Activated CD4-positive, alpha-beta T cell treated with anti-CD3 and anti-CD28 coated beads for 36 hours (primary cell): ENCODE results near the gene ISL2. TPM values are rescaled to one million over a fixed set of nuclear protein-coding genes. Genes with fewer than 3 reads are reported as not detected.
"Not testable (repeated sequence)": the region's sequence is repeated elsewhere in the genome, so short reads cannot be mapped to it uniquely, and the experiment has no call there.

Experiments used
- ATAC-seq: fragments of 200-7000 bp; cut with Tn5 transposase; one replicate; pipeline ENCODE4 v1.10.0; 2021; ENCODE audit warnings: mild to moderate bottlenecking, moderate library complexity
- CTCF ChIA-PET: fragments of 350-600 bp; sonication (Branson Sonifier 250); formaldehyde crosslinking; loops from one replicate; lab custom pipeline; 2021; ENCODE audit warnings: antibody characterized with exemption; lab: Charles Lee
- POLR2A ChIA-PET: fragments of 350-600 bp; sonication (Branson Sonifier 250); formaldehyde crosslinking; loops from one replicate; lab custom pipeline; 2021; ENCODE audit warnings: antibody characterized with exemption, inconsistent platforms; lab: Charles Lee
- DNase-seq: peaks from one replicate; pipeline ENCODE4 v3.0.0-alpha.2; 2020
- H3K27ac Mint-ChIP-seq: one replicate; pipeline ENCODE4 v1.8.0; 2021; ENCODE audit warnings: mixed read lengths
- H3K27me3 Mint-ChIP-seq: one replicate; pipeline ENCODE4 v1.8.0; 2021; ENCODE audit warnings: mixed read lengths
- H3K36me3 Mint-ChIP-seq: one replicate; pipeline ENCODE4 v1.8.0; 2021; ENCODE audit warnings: low read depth, mixed read lengths
- H3K4me1 Mint-ChIP-seq: one replicate; pipeline ENCODE4 v1.8.0; 2021; ENCODE audit warnings: mixed read lengths
- H3K4me3 Mint-ChIP-seq: one replicate; pipeline ENCODE4 v1.8.0; 2021; ENCODE audit warnings: mild to moderate bottlenecking, moderate library complexity, mixed read lengths
- H3K9me3 Mint-ChIP-seq: one replicate; pipeline ENCODE4 v1.8.0; 2021; ENCODE audit warnings: low read depth, mixed read lengths
- intact Hi-C, 2 experiments: fragments of 100-400 bp; cut with DNase I in 1 of 2; cut with micrococcal nuclease in 1 of 2; formaldehyde crosslinking; loops; one replicate each; pipeline versions ENCODE4 v1.14.2 to v1.15.1; 2022 to 2024; cut with DNase I, micrococcal nuclease
- total RNA-seq, 2 experiments: library from RNA; stranded (reverse); gene quantifications; one replicate each; pipeline ENCODE4 v1.2.3, GENCODE V29; 2021

ISL2 gene
- total RNA-seq, 2 experiments from 2014 or later, result 0.25 TPM; not detected in 1

DNA sequence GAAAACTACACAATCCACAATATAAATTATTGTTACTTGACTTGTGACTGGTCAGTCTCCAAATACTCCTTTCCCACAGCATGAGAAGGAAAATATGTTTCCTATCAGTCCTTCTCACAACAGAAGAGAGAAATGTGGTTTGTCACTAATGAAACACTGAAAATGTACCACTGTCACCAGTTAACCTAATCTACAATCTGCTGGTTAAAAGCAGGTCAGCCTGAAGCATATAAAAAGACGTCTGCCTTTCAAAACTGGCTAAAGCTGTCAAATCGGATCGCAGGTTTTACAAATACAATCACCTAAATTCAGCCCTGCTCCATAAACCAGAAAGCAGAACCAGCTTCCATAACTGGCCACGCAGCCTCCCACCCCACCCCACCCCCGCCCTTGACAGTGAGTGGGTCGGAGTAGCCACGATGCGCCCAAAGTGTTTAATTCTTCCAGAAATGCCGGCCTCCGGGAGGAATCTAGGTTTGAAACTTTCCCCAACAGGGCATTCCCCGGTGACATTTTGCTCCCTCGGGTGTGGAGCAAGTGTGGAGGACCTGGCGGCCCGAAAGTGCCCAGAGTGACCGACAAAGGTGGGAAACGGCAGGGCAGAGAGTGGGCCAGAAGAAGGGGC, 26.0 kb upstream of the ISL2 start:
- ATAC-seq, result peak; percentile 15
- H3K4me1 Mint-ChIP-seq, result peaks cover 32% of the 10 kb centered on the region
- no peaks in the 10 kb centered on the region for H3K9me3 Mint-ChIP-seq
- intact Hi-C loops, result loop anchor here in 1 of 2 experiments (1.0 to 5.0 kb wide), 5 partner anchors 24 to 1110 kb away; partner anchors contain the start of genes HMG20A, ISL2, PEAK1 and SCAPER
- CTCF ChIA-PET, result no interaction called here
- H3K36me3 Mint-ChIP-seq, result peaks cover 5% of the 10 kb centered on the region
- H3K27ac Mint-ChIP-seq, result peak overlapping the region; percentile 69
- DNase-seq, result peak; percentile 38
- POLR2A ChIA-PET, result interaction anchor here (0.6 kb wide), 1 partner anchor 859 kb away, joined by 3 read pairs; no protein-coding TSS in a partner anchor
- no peaks in the 10 kb centered on the region for H3K27me3 Mint-ChIP-seq
- H3K4me3 Mint-ChIP-seq, result peak overlapping the region; percentile 87

DNA sequence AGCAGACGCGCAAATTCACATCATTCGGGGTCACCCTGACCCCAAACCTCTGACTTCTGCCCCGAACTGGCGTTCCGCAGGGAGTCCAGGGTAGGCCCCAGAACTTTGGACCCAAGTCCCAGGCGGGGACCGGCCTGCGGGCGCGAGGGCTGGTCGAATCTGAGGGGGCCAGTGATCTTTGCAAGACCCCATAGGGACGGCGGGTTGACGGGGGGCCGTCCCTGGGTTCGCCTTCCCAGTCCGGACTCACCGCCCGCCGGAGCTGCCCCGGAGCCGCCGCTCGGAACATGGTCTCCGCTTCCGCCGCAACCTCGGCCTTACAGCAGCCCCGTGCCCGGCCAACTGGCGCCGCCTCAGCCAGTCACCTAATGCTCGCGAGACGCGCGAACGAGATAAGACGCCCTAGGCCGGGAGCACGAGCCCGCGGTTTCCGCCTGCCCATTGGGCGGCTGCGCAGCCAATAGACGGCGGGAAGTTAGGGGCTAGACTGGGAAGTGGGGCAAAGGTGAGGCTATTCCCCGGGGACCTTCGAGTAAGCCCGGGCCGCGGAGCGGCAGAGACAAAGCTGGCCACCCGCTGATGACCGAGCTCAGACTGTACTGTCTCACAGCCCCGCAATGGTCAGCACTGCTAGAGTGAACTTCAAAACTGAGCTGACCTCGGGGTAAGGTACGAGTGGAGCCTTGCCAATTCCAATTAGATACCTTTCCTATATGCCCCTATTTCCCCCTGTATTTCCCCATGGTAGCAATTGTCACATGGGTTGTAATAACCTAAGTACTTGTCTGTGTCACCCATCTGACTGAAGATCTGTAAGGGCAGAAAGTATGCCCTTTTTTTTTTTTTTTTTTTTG, 25.2 kb upstream of the ISL2 start, which contains the start of gene ETFA:
Gene ETFA (minus strand): TSS at position 370 of the 854 bp plus-strand sequence. CDS start 81 bp downstream, at position 289.
- Mint-ChIP-seq H3K4me1 (peaks cover 28% of the 10 kb centered on the region), H3K9me3 (no peaks in the 10 kb centered on the region), H3K4me3 (peak within 1 kb of the TSS; percentile 87), H3K27ac (peak within 1 kb of the TSS; percentile 69), H3K36me3 (peaks cover 5% of the 10 kb centered on the region), H3K27me3 (no peaks in the 10 kb centered on the region)
- DNase-seq (peak; percentile 95), ATAC-seq (peak; percentile 98)
- POLR2A ChIA-PET, result no interaction called here
- CTCF ChIA-PET, result interaction anchor here (0.6 to 1.0 kb wide), 4 partner anchors 18 to 90 kb away, joined by 3 to 4 read pairs (median 3); no protein-coding TSS in a partner anchor
- intact Hi-C loops, result loop anchor here in 1 of 2 experiments (1.0 to 5.0 kb wide), 5 partner anchors 25 to 1109 kb away; partner anchors contain the start of genes HMG20A, ISL2, PEAK1 and SCAPER

DNA sequence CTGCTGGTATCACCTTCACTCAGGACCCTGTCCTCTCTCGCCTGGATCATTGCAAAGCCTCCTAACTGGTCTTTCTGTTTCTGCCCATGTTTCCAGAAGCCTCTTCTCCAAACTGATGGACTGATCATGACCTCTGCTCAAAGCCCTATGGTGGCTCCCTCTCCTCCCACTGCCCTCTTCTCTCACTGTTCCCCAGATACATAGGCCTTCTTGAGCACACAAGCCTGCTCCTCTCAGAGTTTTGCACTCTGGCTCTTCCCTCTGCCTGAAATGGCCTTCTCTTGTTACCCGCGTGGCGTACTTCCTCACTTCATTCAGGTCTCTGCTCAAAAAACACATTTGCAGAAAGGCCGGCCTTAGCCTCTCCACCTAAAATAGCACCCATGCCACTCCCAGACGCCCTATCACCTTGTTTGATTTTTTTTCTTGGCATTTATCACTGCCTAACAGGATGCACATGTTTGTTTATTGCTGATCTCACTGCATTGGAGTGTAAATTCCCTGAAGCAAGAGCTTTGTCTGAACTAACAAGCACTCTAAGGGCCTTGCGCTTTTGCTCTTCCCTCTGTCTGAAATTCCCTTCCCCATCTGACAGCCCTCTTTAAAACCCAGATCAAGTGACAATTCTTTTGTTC, 23.9 kb upstream of the ISL2 start:
- Mint-ChIP-seq H3K27ac (no peak overlapping the region), H3K36me3 (peaks cover 5% of the 10 kb centered on the region), H3K4me3 (no peak overlapping the region), H3K4me1 (peaks cover 24% of the 10 kb centered on the region), H3K9me3 (no peaks in the 10 kb centered on the region), H3K27me3 (no peaks in the 10 kb centered on the region)
- DNase-seq, result no peak
- CTCF ChIA-PET, result interaction anchor here (0.6 to 1.2 kb wide), 4 partner anchors 18 to 1119 kb away, joined by 3 read pairs; no protein-coding TSS in a partner anchor
- intact Hi-C loops, result loop anchor here in 1 of 2 experiments (5.0 kb wide), 1 partner anchor 470 kb away; the partner anchor contains the start of gene UBE2Q2
- no peak for ATAC-seq
- POLR2A ChIA-PET, result no interaction called here

DNA sequence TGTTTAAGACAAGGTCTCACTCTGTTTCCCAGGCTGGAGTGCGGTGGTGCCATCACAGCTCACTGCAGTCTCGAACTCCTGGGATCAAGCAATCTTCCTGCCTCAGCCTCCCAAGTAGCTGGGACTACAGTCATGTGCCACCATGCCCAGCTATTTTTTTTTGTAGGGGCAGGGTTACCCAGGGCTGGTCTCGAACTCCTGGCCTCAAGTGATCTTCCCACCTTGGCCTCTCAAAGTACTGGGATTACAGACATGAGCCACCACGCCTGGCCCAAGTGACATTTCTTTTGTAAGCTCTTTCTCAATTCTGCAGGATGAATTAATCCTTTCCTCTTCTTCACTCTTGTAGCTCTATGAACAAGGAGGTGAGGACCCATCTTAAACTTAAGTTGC, 23.4 kb upstream of the ISL2 start:
- H3K4me3 Mint-ChIP-seq, DNase-seq, H3K36me3 Mint-ChIP-seq, H3K9me3 Mint-ChIP-seq, H3K27ac Mint-ChIP-seq, H3K27me3 Mint-ChIP-seq, ATAC-seq, POLR2A ChIA-PET: not testable (repeated sequence)
- CTCF ChIA-PET, result interaction anchor here (0.6 to 1.2 kb wide), 4 partner anchors 18 to 1118 kb away, joined by 3 to 4 read pairs (median 3); no protein-coding TSS in a partner anchor
- intact Hi-C loops, result loop anchor here in 1 of 2 experiments (5.0 kb wide), 1 partner anchor 471 kb away; the partner anchor contains the start of gene UBE2Q2
- peaks cover 22% of the 10 kb centered on the region for H3K4me1 Mint-ChIP-seq

DNA sequence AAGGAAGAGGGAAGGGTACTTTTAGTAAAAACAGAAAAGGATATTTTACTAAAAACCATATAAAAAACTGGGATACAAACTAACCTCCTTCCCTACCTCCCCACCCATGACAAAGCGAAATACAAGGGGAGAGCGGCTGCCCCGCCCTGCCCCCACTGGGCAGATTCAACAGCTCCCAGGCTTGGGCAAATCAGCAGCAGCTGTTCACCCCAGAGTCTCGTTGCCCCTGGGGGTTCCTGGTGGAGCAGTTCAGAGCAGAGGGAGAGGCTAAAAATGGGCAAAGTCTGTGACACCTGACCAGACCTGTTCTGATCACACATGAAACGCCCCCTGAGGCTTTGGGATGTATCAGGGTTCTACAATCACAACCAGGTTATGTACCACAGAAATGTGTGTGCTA, 22.8 kb upstream of the ISL2 start:
- Mint-ChIP-seq H3K27me3 (no peaks in the 10 kb centered on the region), H3K4me1 (peaks cover 16% of the 10 kb centered on the region), H3K27ac (no peak overlapping the region), H3K9me3 (no peaks in the 10 kb centered on the region), H3K4me3 (no peak overlapping the region), H3K36me3 (peaks cover 5% of the 10 kb centered on the region)
- DNase-seq (no peak), ATAC-seq (no peak)
- ChIA-PET CTCF (interaction anchor here (0.9 to 1.2 kb wide), 2 partner anchors 22 to 175 kb away, joined by 3 to 4 read pairs; no protein-coding TSS in a partner anchor), POLR2A (no interaction called here)
- intact Hi-C loops, result loop anchor here in 1 of 2 experiments (5.0 kb wide), 1 partner anchor 471 kb away; the partner anchor contains the start of gene UBE2Q2

DNA sequence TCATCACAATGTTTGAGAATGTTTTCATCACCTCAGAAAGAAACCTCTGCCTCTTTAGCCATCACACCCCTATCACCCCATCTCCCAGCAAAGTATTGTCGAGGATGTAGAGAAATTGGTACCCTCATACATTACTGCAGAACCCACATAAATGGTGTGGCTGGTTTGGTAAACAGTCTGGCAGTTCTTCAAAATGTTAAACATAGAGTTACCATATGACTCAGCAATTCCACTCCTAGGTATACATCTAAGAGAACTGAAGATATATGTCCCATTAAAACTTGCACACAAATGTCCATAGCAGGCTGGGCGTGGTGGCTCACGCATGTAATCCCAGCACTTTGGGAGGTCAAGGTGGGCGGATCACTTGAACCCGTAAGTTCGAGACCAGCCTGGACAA, 16.6 kb upstream of the ISL2 start:
- no peak for DNase-seq
- intact Hi-C loops, result no loop called here
- CTCF ChIA-PET, result no interaction called here

DNA sequence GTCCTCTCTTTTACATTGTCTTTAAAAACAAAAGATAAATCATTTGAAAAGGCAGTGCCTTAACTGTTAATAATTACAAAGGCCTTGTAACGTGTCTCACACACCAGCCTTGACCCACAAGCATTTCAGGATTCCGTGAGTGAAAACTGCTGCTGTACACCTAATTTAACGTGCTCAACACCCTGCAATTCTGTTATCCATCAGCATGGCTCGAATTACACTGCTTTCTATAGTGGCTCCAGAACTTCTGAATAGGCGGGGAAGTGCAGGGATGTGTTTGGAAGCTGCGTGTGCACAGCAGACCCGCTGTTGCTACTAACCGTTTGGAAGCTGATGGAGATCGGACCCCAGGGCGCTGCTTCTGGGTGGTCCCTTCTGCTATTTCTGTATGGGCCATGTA, 15.4 kb upstream of the ISL2 start:
- DNase-seq, result no peak
- CTCF ChIA-PET, result no interaction called here
- Mint-ChIP-seq H3K27me3 (peaks cover 20% of the 10 kb centered on the region), H3K4me3 (no peak overlapping the region), H3K9me3 (no peaks in the 10 kb centered on the region), H3K4me1 (no peaks in the 10 kb centered on the region), H3K27ac (no peak overlapping the region), H3K36me3 (no peaks in the 10 kb centered on the region)
- intact Hi-C loops, result no loop called here
- ATAC-seq, result no peak
- POLR2A ChIA-PET, result no interaction called here

More for the DNA sequence above, 16.6 kb upstream of the ISL2 start:
- ATAC-seq, result no peak
- Mint-ChIP-seq H3K27me3 (peaks cover 19% of the 10 kb centered on the region), H3K27ac (no peak overlapping the region), H3K4me3 (no peak overlapping the region), H3K9me3 (no peaks in the 10 kb centered on the region), H3K4me1 (no peaks in the 10 kb centered on the region), H3K36me3 (no peaks in the 10 kb centered on the region)
- POLR2A ChIA-PET, result no interaction called here

DNA sequence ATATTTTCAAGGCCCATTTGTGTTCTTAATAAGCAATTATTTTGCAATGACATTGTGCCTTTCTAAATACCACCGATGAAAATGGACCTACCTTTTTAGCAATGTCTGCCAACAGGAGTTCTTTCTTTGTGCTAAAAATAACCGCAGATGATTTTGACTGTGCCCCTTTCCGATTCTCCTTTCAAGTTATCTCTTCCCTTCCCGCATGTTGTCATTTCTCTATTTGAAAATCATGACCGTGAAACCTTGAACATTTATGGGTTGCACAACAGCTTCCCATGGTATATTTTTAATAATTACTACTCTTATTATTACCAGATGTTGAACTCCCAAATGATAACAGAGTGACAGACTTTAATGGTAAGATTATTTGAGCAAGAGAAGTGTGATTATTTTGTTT, 15.0 kb upstream of the ISL2 start:
- no peak overlapping the region for H3K4me3 Mint-ChIP-seq
- no peak for DNase-seq
- intact Hi-C loops, result no loop called here
- CTCF ChIA-PET, result no interaction called here
- H3K9me3 Mint-ChIP-seq, result no peaks in the 10 kb centered on the region
- H3K27ac Mint-ChIP-seq, result no peak overlapping the region
- peaks cover 21% of the 10 kb centered on the region for H3K27me3 Mint-ChIP-seq
- no peaks in the 10 kb centered on the region for H3K36me3 Mint-ChIP-seq
- no peaks in the 10 kb centered on the region for H3K4me1 Mint-ChIP-seq
- POLR2A ChIA-PET, result no interaction called here
- ATAC-seq, result no peak

DNA sequence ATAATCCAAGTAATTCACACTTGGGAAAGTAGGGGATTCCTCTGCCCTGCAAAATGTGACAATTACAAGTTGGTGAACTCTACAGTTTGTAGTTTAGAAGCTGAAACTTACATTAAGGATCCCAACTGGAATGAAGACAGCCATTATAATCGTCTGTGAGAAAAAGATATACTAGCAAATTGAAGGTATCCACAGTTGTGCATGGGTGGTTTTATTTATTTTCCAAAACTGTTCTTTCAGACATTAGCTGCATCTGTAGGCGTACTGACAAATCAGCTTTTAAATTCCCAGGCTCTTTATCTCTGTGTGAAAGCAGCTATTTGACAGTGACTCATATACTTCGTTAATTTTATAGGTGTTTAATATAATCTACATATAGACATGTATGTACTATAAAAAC, 12.5 kb upstream of the ISL2 start:
- H3K36me3 Mint-ChIP-seq, result no peaks in the 10 kb centered on the region
- no peak overlapping the region for H3K4me3 Mint-ChIP-seq
- POLR2A ChIA-PET, result interaction anchor here (0.5 kb wide), 1 partner anchor 571 kb away, joined by 4 read pairs; no protein-coding TSS in a partner anchor
- peaks cover 27% of the 10 kb centered on the region for H3K27me3 Mint-ChIP-seq
- intact Hi-C loops, result no loop called here
- H3K27ac Mint-ChIP-seq, result no peak overlapping the region
- no peak for ATAC-seq
- no peaks in the 10 kb centered on the region for H3K4me1 Mint-ChIP-seq
- CTCF ChIA-PET, result interaction anchor here (0.7 to 1.2 kb wide), 2 partner anchors 12 to 90 kb away, joined by 3 read pairs; partner anchors contain the start of gene ISL2
- no peak for DNase-seq
- H3K9me3 Mint-ChIP-seq, result no peaks in the 10 kb centered on the region

DNA sequence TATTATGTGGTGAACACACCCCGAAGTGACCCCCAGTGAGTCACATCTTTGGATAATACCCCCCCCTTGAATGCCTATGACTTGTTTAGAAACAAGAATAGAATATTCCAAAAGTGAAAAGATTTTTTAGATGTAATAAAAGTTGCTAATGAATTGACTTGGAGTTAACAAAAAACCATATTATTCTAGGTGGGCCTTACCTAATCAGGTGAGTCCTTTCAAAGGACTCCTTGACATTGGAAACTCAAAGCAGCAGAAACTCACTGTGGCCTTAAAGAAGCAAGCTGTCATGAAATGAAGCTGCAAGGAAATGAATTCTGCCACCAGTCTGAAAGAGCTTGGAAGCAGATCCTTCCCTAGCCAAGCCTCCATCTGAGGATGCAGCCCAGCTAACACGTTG, 10.9 kb upstream of the ISL2 start:
- ChIA-PET POLR2A (no interaction called here), CTCF (interaction anchor here (1.0 kb wide), 1 partner anchor 140 kb away, joined by 3 read pairs; no protein-coding TSS in a partner anchor)
- Mint-ChIP-seq H3K4me3 (no peak overlapping the region), H3K4me1 (no peaks in the 10 kb centered on the region), H3K27me3 (peaks cover 37% of the 10 kb centered on the region), H3K27ac (no peak overlapping the region), H3K36me3 (no peaks in the 10 kb centered on the region), H3K9me3 (no peaks in the 10 kb centered on the region)
- no peak for DNase-seq
- intact Hi-C loops, result no loop called here
- ATAC-seq, result no peak
